Fibroblast of lung (primary cell): ENCODE results near the gene GPR176. TPM values are rescaled to one million over a fixed set of nuclear protein-coding genes. Genes with fewer than 3 reads are reported as not detected.
"Not testable (repeated sequence)": the region's sequence is repeated elsewhere in the genome, so short reads cannot be mapped to it uniquely, and the experiment has no call there.

Source experiments
- DNase-seq, 2 donors: peaks; one replicate each; pipeline versions ENCODE4 v3.0.0 to v3.0.0-alpha.2; 2010; ENCODE audit warnings: low read depth in 2 of 2
- H2AFZ ChIP-seq: 2 replicates; pipeline ENCODE4 v1.5.1; 2012; ENCODE audit warnings: low read length, control low read depth, inconsistent platforms
- H3K27ac ChIP-seq: 2 replicates; pipeline ENCODE4 v1.5.1; 2011; ENCODE audit warnings: low read length, control low read depth; ENCODE audit not compliant: insufficient read depth
- H3K27me3 ChIP-seq: 2 replicates; pipeline ENCODE4 v1.5.1; 2011; ENCODE audit warnings: mild to moderate bottlenecking, low read length; ENCODE audit not compliant: control insufficient read depth, insufficient read depth
- H3K36me3 ChIP-seq: 2 replicates; pipeline ENCODE4 v1.5.1; 2011; ENCODE audit warnings: low read length; ENCODE audit not compliant: control insufficient read depth, insufficient read depth
- H3K4me1 ChIP-seq: 2 replicates; pipeline ENCODE4 v1.5.1; 2011; ENCODE audit warnings: low read length; ENCODE audit not compliant: control insufficient read depth, insufficient read depth; ENCODE audit errors: extremely low read depth
- H3K4me2 ChIP-seq: 2 replicates; pipeline ENCODE4 v1.5.1; 2011; ENCODE audit warnings: low read length, control low read depth; ENCODE audit not compliant: insufficient read depth; ENCODE audit errors: extremely low read depth
- H3K4me3 ChIP-seq, 4 experiments: fragments of 200-600 bp in 1 of 4; sonication (generic) in 1 of 4; replicated peaks in 1 of 4; 2 replicates each; pipeline ENCODE4 v1.5.1; 2011 to 2016; ENCODE audit warnings: low read length in 4 of 4, low read depth in 3 of 4, mild to moderate bottlenecking in 3 of 4, control low read depth in 2 of 4, inconsistent platforms in 1 of 4, mixed read lengths in 1 of 4; ENCODE audit not compliant: insufficient read depth in 1 of 4; ENCODE audit errors: control extremely low read depth in 1 of 4
- H3K79me2 ChIP-seq: 2 replicates; pipeline ENCODE4 v1.5.1; 2012; ENCODE audit warnings: mild to moderate bottlenecking, low read length, inconsistent platforms; ENCODE audit not compliant: control insufficient read depth, insufficient read depth
- H3K9ac ChIP-seq: 2 replicates; pipeline ENCODE4 v1.5.1; 2011; ENCODE audit warnings: mild to moderate bottlenecking, low read length, control low read depth; ENCODE audit not compliant: insufficient read depth
- H3K9me3 ChIP-seq: 2 replicates; pipeline ENCODE4 v1.5.1; 2012; ENCODE audit warnings: low read depth, low read length; ENCODE audit not compliant: control insufficient read depth, insufficient read depth
- H4K20me1 ChIP-seq: 2 replicates; pipeline ENCODE4 v1.5.1; 2011; ENCODE audit warnings: low read length; ENCODE audit not compliant: control insufficient read depth, insufficient read depth; ENCODE audit errors: extremely low read depth
- EZH2 ChIP-seq: IDR thresholded peaks from 2 replicates; pipeline ENCODE4 v1.5.1; 2012; ENCODE audit warnings: low read length, control low read depth, mild to moderate bottlenecking; ENCODE audit errors: missing control alignments
- polyA plus RNA-seq, 2 donors: library from polyadenylated mRNA; depleted of rRNA in 1 of 2; stranded (reverse) in 1 of 2; unstranded in 1 of 2; fragments of >200 nt; gene quantifications; 2 replicates each; pipeline ENCODE4 v1.2.1, GENCODE V29; 2011 to 2012; ENCODE audit warnings: missing spikeins in 1 of 2
- total RNA-seq: library from RNA; depleted of rRNA; stranded (reverse); fragments of >200 nt; gene quantifications from 2 replicates; pipeline ENCODE4 v1.2.1, GENCODE V29; 2014
- TF ChIP-seq, protein P1 (sequence below), 2 donors: IDR thresholded peaks in 1 of 2; conservative IDR thresholded peaks in 1 of 2; 1 replicate in 1 of 2; 2 replicates in 1 of 2; pipeline ENCODE4 v1.5.1; 2011 to 2012; ENCODE audit warnings: low read length in 2 of 2, control low read depth in 1 of 2, inconsistent platforms in 1 of 2, low read depth in 1 of 2, mild to moderate bottlenecking in 1 of 2

The GPR176 gene
- total and polyA plus RNA-seq, 2 donors (not counting 1 experiment from before 2014, with no cell fraction given), result 124 to 179 TPM

DNA sequence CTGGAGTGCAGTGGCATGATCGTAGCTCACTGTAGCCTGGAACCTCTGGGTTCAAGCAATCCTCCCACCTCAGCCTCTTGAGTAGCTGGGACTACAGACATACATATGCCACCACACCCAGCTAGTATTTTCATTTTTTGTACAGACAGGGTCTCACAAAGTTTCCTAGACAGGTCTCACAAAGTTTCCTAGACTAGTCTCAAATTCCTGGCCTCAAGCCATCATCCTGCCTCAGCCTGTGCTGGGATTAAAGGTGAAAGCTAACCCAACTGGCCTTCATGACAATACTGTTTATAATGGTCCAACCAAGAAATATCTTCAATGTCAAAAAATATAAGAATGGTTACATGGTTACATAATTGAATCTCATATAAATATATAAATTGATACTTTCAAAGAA lies 24.0 kb downstream of the GPR176 start:
- peaks cover 2% of the 10 kb centered on the region for H3K36me3 ChIP-seq
- no peak overlapping the region for H2AFZ ChIP-seq
- H3K9me3 ChIP-seq, result no peaks in the 10 kb centered on the region
- H3K4me1 ChIP-seq, result peaks cover 4% of the 10 kb centered on the region
- H3K4me3 ChIP-seq, result no peak overlapping the region
- TF ChIP-seq, protein P1, sequence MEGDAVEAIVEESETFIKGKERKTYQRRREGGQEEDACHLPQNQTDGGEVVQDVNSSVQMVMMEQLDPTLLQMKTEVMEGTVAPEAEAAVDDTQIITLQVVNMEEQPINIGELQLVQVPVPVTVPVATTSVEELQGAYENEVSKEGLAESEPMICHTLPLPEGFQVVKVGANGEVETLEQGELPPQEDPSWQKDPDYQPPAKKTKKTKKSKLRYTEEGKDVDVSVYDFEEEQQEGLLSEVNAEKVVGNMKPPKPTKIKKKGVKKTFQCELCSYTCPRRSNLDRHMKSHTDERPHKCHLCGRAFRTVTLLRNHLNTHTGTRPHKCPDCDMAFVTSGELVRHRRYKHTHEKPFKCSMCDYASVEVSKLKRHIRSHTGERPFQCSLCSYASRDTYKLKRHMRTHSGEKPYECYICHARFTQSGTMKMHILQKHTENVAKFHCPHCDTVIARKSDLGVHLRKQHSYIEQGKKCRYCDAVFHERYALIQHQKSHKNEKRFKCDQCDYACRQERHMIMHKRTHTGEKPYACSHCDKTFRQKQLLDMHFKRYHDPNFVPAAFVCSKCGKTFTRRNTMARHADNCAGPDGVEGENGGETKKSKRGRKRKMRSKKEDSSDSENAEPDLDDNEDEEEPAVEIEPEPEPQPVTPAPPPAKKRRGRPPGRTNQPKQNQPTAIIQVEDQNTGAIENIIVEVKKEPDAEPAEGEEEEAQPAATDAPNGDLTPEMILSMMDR (conservative IDR thresholded peaks at IDR 0.05 in 1 of 2, IDR thresholded peaks at IDR 0.05 in 1 of 2; ENCODE audit: low read depth in 1 of 2, low read length in 2 of 2), result no peak
- no peak for TF ChIP-seq EZH2
- H4K20me1 ChIP-seq, result no peaks in the 10 kb centered on the region
- no peaks in the 10 kb centered on the region for H3K27me3 ChIP-seq
- DNase-seq, result peak in 1 of 2 donors; percentile 30
- no peak overlapping the region for H3K4me2 ChIP-seq
- H3K27ac ChIP-seq, result no peak overlapping the region
- peaks cover 63% of the 10 kb centered on the region for H3K79me2 ChIP-seq
- no peak overlapping the region for H3K9ac ChIP-seq

DNA sequence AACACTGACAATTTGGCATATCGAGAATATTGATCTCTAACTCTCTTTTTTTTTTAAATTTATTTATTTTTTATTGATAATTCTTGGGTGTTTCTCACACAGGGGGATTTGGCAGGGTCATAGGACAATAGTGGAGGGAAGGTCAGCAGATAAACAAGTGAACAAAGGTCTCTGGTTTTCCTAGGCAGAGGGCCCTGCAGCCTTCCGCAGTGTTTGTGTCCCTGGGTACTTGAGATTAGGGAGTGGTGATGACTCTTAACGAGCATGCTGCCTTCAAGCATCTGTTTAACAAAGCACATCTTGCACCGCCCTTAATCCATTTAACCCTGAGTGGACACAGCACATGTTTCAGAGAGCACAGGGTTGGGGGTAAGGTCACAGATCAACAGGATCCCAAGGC lies 27.0 kb downstream of the GPR176 start:
- not testable (repeated sequence) for H3K9ac ChIP-seq, H3K4me2 ChIP-seq, H3K36me3 ChIP-seq, H3K27me3 ChIP-seq, H3K27ac ChIP-seq, H3K9me3 ChIP-seq, H4K20me1 ChIP-seq, H3K4me3 ChIP-seq, DNase-seq, H2AFZ ChIP-seq, H3K4me1 ChIP-seq
- peaks cover 56% of the 10 kb centered on the region for H3K79me2 ChIP-seq

DNA sequence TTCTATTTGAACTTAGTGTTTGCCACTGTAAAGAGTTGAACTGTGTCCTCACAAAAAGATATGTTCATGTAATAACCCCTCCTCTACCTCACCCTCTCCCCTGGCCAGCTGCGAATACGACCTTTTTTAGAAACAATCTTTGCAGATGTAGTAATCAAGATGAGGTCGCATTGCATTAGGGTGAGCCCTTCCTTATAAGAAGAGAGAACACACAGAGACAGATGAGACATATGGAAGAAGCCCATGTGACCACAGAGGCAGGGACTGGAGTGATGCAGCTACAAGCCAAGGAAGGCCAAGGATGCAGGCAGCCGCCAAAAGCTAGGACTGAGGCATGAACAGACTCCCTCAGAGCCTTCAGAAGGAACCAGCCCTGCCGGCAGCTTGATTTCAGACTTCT lies 27.6 kb downstream of the GPR176 start:
- peaks cover 55% of the 10 kb centered on the region for H3K79me2 ChIP-seq
- peak; percentile 35 to 67 for DNase-seq
- H3K27ac ChIP-seq, result no peak overlapping the region

More for the DNA sequence above, 27.6 kb downstream of the GPR176 start:
- Histone ChIP-seq H3K9ac (no peak overlapping the region), H3K4me3 (no peak overlapping the region), H3K4me1 (peaks cover 6% of the 10 kb centered on the region), H3K36me3 (peaks cover 2% of the 10 kb centered on the region), H2AFZ (no peak overlapping the region), H3K4me2 (no peak overlapping the region), H4K20me1 (no peaks in the 10 kb centered on the region), H3K27me3 (no peaks in the 10 kb centered on the region), H3K9me3 (no peaks in the 10 kb centered on the region)
- TF ChIP-seq EZH2, result no peak
- TF ChIP-seq, protein P1 (conservative IDR thresholded peaks at IDR 0.05 in 1 of 2, IDR thresholded peaks at IDR 0.05 in 1 of 2; ENCODE audit: low read depth in 1 of 2, low read length in 2 of 2), result no peak
